NCI-H82 treated with DMSO at 0.1 percent for 48 hours (cell line): ENCODE measurements around the gene LIPM.
"Not testable (repeated sequence)": the region's sequence is repeated elsewhere in the genome, so short reads cannot be mapped to it uniquely, and the experiment has no call there.

Experiments
- DNase-seq: peaks from one replicate; lab custom pipeline; 2025; ENCODE audit not compliant: unreplicated experiment; lab: John Stamatoyannopoulos, UW

LIPM gene

DNA sequence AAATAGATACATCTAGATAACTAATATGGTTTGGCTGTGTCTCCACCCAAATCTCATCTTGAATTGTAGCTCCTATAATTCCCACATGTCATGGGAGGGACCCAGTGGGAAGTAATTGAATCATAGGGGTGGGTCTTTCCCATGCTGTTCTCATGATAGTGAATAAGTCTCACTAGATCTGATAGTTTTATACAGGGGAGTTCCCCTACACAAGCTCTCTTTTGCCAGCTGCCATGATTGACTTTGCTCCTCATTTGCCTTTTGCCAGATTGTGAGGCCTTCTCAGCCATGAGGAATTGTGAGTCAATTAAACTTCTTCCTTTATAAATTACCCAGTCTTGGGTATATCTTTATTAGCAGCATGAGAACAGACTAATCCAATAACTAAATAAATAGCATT, 35.1 kb downstream of the LIPM start:
- DNase-seq = not testable (repeated sequence)

DNA sequence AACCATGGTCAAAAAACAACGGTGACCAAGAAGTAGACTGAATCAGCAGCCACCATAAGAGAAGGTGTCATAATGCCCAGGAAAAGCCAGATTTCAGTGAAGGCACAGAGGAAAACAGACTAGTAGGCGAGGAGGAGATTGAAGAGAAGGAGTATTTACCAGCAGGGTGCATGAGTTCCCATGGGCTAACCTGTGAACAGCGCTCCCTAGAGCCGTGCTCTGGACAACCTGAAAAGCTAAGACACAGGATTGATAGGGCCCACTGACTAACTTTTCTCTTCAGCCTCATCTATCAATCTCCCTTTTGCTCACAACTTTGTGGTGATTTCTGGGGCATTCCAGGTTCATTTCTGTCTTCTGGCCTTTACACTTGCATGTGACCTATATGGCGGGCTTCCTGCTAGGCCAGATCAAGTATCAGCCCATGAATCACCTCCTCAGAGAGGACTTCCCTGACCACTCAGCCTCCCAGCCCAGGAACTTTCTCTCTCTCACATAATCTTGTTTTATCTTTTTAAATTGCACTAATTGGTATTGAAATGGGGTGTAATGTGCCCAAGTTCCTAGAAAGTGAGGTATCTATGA, 36.3 kb downstream of the LIPM start:
- no peak for DNase-seq

DNA sequence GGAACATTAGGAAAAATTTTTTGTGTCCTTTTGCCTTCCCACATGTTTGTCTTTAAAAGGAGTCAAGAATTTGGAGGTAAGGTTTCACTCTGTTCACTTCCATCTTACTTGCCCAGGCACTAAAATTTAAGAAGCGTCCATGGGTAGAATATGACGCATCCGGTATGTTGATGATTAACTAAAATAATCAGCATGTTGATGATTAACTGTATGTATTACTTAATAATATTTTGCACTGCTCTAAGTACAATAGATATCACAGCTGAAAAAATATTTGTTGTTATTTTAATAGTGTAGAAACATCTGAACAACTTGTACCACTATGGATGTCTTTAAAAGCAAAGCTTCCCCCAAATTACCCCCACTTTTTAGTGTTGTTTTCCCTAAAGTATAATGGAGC, 37.6 kb downstream of the LIPM start:
- no peak for DNase-seq

DNA sequence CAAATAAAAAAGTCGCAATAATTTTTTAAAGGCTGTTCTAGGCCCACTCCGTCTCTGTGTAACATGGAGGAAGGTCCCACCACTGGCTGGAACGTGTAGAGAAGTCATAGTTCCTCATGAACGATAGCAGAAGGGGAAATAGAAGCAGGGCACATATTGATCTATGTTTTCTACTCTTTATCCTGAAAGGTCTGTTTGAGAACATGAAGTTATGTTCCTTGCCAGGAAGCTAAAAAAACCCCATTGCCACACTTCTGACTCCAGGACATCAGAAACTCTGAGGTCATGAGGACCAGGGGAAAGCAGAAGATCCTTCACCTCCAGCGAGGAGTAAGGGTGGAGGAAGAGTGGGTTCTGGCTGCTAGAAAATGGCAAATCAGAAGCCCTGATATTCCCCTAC, 38.4 kb downstream of the LIPM start:
- DNase-seq = no peak

DNA sequence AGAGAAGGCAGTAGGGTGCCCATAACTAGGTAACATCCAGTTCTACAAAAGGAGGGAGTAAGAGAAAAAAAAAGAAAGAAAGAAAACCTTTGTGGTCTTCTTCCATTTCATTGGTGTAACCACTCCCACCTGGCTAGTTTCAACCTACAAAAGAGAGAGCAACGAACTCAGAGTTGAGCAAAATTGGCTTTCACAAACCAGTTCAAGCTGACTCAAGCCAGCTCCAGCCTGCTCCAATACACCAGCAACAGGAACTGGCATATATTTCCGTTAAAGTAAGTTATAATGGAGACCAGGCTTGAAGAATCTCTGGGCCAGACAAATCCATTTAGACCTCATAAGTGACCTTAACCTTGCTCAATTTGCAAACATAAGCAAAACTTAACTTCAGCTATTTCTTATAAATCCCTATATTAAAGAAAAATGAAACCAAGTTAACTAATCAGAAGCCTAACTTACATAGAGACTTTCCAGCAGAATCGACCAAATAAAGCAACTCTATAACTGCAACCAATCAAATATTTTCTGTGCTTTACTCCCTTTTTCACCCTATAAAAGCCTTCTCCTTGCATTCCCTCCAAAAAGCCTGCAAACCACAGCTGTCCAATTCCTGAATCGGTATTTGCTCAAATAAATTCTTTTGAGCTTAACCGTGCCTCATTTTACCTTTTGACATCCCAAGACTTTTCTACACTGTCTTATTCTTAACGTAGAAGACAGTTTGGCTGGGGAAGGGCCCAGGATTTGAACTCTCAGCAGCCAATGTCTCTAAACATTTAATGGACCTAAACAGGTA, 39.0 kb downstream of the LIPM start:
- DNase-seq = no peak

DNA sequence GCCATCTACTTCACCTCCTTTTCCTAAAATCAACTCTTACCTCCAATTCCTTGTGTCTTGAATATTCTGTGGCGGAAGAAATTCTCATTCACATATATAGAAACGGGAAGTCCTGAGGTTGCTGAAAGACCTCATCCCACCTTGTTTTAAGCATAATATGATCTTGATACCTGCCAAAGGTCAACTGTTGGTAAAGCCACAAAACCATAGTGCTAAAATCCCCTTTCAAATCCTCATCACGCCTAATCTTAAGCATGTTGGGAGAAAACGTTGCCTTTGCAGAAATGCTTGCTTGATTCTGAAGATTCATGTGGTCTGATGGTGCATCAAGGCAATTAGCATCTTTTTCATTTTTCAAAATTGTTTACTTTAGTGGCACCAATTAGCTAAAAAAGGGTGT, 40.6 kb downstream of the LIPM start:
- DNase-seq = no peak

GRCh38 chr10:88848499-88848898, 46.0 kb downstream of the LIPM start:
- no peak for DNase-seq

DNA sequence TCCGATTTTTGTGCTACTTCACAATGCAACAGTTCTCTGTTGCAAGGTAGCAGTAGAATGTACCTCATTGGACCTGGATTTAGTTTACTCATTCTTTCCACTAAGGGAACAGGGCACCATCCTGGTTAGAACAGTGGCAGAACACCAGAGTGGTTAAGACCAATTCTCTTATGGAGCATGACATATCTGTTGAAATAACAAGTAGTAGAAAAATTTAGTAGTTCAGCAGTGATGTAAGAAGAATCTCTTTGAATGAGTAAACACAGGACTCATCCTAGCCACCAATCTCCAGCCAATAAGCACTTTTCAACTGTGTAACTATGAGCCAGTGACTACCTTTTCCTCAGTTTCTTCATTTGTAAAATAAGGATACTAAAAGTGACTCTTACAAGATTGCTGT, 46.7 kb downstream of the LIPM start:
- DNase-seq = no peak

GRCh38 chr10:88850712-88851111, 48.2 kb downstream of the LIPM start:
- no peak for DNase-seq

- no peak for DNase-seq
Measured at GRCh38 chr10:88851706-88852105, 49.2 kb downstream of the LIPM start, which contains the start of gene ANKRD22. Gene ANKRD22 (minus strand): TSS chr10:88851844. CDS start chr10:88851607, 237 bp downstream.

DNA sequence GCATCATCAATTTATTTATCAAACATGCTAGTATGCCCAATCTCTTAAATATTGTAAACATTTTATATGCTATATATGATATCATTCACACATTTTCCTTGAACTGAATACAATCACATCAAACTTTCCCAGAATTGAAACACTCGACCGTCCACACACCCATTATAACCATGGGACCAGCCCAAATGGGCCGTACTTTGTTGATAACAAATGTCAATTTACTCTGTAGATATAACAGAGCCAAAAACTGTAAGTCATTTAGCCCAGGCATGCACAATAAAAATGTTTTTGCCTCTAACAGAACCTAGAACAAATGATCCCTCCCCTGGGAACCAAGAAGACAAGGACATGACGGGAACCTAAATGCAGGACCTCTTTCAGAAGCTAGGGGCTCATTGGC, 49.8 kb downstream of the LIPM start:
- no peak for DNase-seq

DNA sequence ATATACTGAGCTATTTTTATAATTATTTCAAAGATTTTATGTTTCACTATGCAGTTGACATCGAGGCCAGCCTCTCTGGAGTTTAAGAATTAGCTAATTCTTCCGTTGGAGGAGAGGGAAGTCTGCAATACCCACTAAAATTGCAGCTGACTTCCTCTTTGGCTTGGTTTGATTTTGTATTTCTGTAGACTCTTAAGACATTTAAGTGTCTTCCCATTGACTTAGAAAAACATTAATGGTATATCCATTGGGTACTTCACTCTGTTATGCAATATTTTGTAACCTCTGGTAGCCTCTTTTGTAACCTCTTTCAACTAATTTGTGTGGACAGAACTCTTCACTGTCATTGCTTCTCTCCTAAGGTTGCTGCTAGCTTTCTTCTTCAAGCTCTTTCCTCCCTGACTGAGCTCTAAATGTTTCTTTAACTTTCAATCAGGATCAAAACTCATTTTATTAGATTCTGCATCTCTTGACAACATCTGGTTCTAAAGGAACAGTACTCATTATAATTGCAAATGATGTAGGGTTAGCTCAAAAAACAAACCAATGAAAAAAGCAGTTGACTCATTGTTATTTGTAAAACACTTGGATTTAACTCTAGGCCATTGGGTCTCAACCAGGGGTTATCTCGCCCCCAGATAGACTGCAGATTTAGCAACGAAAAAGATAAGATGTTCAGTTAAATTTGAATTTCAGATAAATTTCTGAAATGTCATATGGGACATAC, 50.8 kb downstream of the LIPM start:
- DNase-seq = no peak

DNA sequence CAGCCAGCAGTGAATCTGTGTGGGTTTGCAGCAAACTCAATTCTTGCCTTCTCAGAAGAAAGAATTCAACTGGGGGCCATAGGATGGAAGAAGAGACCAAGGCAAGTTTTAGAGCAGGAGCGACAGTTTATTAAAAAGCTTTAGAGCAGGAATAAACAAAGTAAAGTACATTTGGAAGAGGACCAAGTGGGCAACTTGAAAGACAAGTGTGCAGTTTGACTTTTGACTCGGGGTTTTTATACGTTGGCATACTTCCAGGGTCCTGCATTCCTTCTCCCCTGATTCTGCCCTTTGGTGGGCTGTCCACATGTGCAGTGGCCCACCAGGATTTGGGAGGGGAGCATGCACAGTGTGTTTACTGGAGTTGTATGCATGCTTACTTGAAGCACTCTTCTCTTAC, 52.2 kb downstream of the LIPM start:
- DNase-seq = no peak

GRCh38 chr10:88857831-88858230, 55.3 kb downstream of the LIPM start:
- no peak for DNase-seq

GRCh38 chr10:88858491-88858890, 56.0 kb downstream of the LIPM start:
- no peak for DNase-seq

- no peak for DNase-seq
Measured at GRCh38 chr10:88861036-88861435, 58.5 kb downstream of the LIPM start.

DNA sequence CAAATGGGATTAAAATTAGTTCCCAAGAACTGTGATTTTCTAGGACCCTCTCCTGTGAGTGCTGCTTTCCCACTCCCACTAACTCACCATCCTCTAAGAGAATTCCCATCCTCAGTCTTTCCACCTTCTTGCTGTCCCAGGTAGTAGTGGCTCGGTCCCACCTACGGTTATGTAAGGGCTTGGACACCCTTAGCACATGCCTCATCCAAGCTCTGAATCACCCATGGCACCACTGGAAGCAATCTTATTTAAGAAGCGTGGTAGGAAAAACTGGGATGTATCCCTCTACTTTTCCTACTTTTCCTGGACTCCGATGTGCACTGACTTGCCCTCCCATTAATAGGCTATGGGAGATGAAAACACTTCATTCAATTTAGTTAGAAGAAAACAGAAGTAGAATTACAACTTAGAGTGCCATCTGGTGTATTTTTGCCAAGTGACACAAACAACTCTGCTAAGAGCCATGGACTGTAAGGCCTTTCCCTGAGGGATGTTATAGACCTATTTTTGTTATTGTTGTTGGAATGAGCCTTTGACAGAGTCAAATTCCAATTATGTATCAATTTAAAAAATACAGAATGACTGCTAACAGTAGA, 62.8 kb downstream of the LIPM start:
- DNase-seq = no peak

- no peak for DNase-seq
Measured at GRCh38 chr10:88866454-88866853, 63.9 kb downstream of the LIPM start.

DNA sequence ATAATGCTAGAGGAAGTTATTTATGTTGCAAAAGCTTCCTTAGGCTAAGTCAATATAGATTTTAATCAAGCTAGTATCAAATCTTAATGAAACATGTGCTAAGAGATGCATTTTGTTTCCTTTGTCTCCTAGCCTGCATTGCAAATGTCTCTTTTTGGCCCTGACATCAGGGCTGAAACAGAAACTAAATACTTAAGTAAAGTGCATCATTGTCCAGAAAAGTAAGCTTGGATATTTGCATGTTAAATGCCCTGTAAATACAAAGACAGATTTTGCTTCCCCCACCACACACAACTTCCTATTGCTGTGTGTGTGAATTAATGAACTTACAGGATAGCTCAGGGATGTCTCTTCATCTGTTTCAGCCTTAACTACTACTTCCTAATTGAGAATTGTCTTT, 67.6 kb downstream of the LIPM start:
- DNase-seq = no peak
